OCI-LY3 (cell line): Measurements from ENCODE around the gene NR2E1.

Source experiments
- EZH2phosphoT487 ChIP-seq: fragments of 200-600 bp; shearing (Covaris generic); IDR thresholded peaks from 2 replicates; pipeline ENCODE4 v1.6.1; 2018; ENCODE audit warnings: antibody characterized with exemption, mixed run types, low read depth
- TF ChIP-seq, protein P1 (sequence below): fragments of 200-600, 300-600 bp; sonication (generic); IDR thresholded peaks from 2 replicates; pipeline ENCODE4 v1.5.1; 2014; ENCODE audit warnings: antibody characterized with exemption, low read length, low read depth

DNA sequence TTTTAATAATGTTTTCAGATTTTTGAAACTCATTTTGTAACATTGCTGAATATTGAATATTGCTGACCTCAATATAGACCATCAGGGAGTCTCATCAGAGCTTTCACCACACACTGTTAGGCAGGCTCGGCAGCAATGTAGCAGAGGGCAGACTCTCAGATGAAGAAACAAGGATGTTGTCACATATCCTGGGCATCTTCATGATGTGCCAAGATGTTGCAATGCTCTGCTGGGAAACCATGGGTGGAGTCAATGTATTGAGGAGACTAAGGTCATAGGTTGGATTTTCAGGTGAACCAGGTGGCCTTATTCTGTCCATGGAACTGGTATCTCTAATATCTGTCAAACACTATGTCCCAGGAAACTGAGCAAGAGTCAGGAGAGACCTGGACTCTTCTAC lies 27.3 kb downstream of the NR2E1 start:
- TF ChIP-seq, protein P1, sequence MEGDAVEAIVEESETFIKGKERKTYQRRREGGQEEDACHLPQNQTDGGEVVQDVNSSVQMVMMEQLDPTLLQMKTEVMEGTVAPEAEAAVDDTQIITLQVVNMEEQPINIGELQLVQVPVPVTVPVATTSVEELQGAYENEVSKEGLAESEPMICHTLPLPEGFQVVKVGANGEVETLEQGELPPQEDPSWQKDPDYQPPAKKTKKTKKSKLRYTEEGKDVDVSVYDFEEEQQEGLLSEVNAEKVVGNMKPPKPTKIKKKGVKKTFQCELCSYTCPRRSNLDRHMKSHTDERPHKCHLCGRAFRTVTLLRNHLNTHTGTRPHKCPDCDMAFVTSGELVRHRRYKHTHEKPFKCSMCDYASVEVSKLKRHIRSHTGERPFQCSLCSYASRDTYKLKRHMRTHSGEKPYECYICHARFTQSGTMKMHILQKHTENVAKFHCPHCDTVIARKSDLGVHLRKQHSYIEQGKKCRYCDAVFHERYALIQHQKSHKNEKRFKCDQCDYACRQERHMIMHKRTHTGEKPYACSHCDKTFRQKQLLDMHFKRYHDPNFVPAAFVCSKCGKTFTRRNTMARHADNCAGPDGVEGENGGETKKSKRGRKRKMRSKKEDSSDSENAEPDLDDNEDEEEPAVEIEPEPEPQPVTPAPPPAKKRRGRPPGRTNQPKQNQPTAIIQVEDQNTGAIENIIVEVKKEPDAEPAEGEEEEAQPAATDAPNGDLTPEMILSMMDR: no peak
- TF ChIP-seq EZH2phosphoT487: no peak
